NCI-H446 treated with DMSO at 0.1 percent for 48 hours (cell line): ENCODE results near the gene IGSF6.
"Not testable (repeated sequence)": the region's sequence is repeated elsewhere in the genome, so short reads cannot be mapped to it uniquely, and the experiment has no call there.

Source experiments
- DNase-seq: peaks from one replicate; lab custom pipeline; 2025; lab: John Stamatoyannopoulos, UW

IGSF6 gene, protein sequence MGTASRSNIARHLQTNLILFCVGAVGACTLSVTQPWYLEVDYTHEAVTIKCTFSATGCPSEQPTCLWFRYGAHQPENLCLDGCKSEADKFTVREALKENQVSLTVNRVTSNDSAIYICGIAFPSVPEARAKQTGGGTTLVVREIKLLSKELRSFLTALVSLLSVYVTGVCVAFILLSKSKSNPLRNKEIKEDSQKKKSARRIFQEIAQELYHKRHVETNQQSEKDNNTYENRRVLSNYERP

DNA sequence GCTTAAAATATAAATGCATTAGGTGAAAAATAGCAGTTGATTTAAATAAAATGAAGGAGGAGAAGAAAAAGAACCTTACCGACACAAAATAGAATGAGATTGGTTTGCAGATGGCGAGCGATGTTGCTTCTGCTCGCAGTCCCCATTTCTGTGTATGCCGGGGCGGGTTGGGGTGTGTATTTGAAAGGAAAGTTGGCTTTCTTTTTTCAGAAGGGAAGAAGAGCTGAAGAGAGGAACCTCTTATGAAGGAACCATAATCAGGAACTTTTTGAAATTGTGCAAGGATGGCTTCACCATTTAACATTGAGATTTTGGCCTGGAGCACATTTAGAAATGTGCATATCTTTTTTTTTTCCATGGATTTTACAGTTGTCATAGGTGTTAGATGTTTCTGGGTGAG, at the start of gene IGSF6:
Gene IGSF6 (minus strand): TSS at position 156 of the 400 bp plus-strand sequence. CDS start 10 bp downstream, at position 146.
- no peak for DNase-seq

DNA sequence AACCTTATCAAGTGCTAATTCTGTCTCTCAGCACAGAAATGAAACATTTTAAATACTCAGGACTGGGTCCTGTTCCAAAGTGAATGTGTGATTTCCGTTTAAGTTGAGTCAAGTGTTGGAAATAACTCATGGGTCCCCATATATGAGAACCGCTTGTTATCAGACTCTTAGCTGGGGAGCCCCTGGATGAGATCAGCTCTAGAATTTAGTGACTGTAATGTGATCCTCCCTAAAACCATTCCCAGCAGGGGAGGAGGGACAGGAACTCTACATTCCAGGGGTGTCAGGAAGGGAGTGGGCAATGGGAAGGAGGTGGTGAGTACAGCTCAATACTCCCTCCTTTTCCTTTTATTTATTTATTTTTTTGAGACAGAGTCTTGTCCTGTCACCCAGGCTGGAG, 48.9 kb upstream of the IGSF6 start:
- no peak for DNase-seq

DNA sequence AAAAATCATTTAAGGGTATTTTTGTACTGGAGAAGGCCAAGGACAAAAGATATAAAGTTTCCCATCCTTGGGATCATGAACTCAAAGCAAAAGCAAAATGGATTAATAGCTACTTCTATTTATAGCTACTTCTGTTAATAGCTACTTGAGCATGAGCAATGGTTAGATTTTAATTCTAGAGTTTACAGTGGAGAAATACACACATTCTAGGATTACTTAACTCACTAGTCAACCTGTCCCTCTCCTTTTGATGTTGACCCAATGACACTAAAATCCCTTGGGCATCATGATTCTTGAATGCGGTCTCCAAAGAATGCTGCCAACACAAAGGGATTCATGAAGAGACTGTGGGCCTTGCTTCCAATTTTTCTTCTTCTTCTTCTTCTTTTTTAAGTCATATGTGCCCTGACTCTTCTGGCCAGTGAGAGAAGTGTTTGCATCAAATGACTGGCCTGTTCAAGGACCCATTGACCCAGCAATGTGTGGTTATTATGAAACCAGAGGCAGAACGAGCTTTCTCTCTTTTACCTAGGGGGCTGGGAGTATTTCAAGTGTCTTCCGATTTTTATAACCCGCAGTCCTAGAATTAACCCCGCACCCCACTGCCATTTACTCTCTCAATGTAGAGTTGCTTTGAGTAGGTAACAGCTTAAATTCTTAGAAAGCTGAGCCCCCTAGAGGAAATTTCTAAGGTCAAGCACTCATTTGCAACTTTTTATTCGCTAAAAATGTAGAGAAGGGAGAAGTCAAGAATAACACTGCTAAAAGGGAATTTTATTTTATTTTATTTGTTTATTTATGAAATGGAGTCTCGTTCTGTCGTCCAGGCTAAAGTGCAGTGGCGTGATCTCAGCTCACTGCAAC, 46.0 kb upstream of the IGSF6 start:
- DNase-seq: no peak

DNA sequence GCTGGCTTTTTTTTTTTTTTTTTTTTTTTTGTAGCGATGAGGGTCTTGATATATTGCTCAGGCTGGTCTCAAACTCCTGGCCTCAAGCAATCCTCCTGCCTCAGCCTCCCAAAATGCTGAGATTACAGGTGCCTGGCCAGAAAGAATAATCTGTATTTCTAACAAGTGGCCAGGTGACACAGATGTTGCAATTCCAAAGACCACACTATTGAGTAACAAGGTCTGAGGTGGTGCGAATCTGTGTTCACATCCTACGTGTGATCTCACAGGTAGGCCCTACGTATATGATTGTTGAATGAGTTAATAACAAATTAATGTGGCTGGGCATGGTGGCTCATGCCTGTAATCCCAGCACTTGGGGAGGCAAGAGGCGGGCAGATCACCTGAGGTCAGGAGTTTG, 44.6 kb upstream of the IGSF6 start:
- no peak for DNase-seq

DNA sequence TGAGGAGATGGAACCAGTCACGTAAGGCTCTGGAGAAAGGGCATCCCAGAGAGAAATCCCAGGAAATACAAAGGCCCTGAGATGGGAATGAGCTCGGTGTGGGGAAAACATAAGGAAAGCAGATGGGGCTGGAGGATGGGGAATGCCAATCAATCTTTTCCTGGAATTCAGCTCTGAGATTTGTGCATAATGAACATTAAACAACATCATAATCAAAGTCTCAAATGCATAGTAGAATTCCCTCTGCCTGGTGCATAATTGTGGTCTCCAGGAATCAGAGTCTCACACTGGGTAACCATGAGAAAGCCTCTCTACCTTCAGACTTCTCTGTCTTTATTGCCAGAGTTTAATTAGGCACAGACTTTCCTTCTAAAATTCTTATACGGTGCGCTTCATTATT, 42.2 kb upstream of the IGSF6 start:
- DNase-seq: no peak

DNA sequence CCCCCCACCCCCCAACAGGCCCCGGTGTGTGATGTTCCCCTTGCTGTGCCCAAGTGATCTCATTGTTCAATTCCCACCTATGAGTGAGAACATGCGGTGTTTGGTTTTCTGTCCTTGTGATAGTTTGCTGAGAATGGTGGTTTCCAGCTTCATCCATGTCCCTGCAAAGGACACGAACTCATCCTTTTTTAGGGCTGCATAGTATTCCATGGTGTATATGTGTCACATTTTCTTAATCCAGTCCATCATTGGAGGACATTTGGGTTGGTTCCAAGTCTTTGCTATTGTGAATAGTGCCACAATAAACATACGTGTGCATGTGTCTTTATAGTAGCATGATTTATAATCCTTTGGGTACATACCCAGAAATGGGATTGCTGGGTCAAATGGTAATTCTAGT, 38.6 kb upstream of the IGSF6 start:
- not testable (repeated sequence) for DNase-seq

DNA sequence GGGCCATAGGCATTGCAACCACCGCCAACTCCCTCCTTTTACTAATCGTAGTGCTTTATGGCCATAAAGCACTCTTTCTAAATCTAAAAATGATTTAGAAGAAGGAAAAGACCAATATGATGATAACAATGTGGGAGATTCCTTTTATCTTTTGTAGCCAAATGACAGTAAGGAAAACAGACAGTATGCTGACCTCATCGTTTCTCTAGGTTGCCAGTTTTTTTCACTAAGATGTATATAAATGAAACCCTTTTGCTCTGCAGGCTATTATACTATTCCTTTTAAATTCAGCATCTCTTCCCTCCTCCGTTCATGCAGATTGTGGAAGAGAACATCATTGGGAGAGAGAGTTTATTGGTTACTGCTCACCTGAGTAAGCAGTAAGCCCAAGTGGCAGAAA, 36.7 kb upstream of the IGSF6 start:
- DNase-seq: no peak

DNA sequence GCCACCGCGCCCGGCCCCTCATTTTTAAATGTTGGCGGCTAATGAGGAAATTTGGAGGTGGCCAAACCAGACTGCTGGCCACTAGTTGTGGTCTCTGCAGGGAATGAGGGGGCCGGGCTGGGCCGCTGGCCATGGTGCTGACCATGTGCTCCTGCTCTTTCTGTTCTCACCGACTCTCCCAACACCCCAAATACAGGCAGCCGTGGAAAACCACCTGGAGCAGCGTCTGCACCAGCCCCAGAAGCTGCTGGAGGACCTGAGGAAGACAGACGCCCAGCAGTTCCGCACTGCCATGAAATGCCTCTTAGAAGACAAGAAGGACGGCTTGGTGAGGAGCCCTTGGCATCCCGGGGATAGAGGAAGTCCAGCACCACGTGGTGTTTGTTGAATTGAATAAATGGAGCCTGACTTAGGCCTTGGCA, 32.6 kb upstream of the IGSF6 start:
- no peak for DNase-seq

DNA sequence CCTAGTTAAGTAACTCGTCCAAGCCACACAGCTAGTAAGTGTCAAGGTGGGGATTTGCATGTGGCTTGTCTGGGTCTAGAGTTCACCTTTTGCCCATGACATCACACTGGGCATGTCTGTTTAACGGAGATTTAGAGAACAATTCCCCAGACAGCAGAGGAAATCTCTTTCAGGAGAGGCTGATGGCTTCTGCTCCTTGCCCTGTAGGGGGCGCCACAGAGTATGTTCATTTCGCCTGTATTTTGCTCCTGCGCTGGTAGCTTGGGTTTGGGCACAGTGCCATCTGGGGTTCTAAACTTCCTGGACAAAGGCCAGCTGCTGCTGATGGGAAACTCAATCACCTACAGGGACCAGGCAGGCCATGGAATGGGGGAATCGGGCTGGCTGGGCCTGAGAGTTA, 31.8 kb upstream of the IGSF6 start:
- no peak for DNase-seq

DNA sequence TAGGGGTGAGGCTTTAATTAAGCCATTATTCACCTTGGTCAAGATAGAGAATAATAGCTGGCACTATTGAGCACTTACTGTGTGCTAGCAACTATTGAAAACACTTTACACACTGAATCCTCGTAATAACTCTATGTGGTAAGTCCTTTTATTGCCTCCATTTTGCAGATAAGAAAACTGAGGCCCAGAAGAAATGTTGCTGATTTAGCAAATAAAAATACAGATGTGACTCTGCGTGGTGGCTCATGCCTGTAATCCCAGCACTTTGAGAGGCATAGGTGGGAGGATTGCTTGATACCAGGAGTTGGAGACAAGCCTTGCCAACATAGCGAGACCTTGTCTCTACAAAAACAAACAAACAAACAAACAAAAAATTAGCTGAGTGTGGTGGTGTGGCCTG, 30.8 kb upstream of the IGSF6 start:
- DNase-seq: no peak

DNA sequence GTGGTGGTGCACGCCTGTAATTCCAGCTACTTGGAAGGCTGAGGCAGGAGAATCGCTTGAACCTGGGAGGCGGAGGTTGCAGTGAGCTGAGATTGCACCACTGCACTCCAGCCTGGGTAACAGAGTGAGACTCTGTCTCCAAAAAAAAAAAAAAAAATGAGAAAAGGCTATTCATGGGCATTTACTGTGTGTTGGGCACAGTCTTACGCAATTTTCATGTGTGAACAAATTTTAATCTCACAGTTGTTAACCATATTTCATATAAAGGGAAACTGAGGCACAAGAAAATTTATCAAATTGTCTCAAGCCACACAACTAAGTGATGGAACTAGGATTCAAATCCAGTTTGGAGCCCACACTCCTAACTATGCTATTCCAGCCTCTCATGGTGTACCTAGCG, 28.3 kb upstream of the IGSF6 start:
- not testable (repeated sequence) for DNase-seq

DNA sequence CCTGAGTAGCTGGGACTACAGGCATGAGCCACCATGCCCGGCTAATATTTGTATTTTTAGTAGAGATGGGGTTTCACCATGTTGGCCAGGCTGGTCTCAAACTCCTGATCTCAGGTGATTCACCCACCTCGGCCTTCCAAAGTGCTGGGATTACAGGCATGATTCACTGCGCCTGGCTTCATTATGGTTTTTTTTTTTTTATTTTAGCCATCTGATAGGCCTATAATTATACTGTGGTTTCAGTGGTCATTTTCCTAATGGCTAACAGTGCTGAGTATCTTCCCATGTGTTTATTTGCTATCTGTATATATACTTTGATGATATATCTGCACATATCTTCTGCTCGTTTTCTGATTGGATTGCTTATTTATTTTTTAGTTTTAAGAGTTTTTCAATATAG, 22.0 kb upstream of the IGSF6 start:
- not testable (repeated sequence) for DNase-seq

DNA sequence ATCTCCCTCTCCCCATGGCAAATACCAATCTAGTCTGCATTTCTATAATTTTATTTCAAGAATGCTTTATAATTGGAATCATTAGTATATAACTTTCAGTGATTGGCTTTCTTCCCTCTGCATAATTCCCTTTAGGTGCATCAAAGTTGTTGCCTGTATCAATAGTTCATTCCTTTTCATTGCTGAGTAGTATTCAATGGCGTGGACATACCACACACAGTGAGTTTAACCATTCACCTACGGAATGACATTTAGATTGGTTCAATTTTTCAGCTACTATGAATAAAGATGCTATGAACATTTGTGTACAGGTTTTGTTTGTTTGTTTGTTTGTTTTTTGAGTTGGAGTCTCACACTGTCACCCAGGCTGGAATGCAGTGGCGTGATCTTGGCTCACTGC, 21.1 kb upstream of the IGSF6 start:
- DNase-seq: no peak

DNA sequence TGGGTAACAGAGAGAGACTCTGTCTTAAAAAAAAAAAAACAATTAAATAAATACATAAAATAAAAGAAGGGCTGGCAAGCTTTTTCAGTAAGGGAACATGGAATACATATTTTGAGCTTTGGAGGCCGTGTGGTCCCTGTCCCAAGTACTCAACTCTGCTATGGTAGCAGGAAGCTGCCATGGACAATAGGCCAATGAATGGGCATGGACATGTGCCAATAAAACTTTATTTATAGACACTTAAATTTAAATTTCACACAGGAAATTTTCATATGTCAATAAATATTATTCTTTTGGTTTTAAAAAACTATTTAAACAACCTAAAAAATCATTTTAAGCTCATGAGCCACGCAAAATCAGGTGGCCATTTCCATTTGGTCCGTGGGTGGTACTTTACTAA, 15.2 kb upstream of the IGSF6 start:
- no peak for DNase-seq

DNA sequence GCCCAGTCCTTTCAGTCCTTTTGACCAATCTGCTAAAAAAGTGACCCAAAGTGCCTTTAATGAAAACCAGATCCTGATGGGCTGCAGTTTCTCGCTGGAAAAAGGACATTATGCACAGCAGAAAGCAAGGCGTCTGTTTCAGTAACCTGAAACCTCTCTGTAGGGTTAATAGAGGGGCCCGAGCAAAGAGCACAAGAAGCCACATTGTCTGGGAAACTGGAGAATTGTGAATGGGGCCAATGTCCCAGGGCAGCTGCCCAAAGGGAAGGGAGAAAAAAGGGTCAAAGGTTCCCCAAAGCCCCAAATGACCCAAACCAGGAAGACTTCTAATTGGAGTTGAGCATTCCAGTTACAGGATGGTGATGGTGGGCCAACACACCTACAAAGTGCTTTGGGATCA, 14.4 kb upstream of the IGSF6 start:
- DNase-seq: no peak

DNA sequence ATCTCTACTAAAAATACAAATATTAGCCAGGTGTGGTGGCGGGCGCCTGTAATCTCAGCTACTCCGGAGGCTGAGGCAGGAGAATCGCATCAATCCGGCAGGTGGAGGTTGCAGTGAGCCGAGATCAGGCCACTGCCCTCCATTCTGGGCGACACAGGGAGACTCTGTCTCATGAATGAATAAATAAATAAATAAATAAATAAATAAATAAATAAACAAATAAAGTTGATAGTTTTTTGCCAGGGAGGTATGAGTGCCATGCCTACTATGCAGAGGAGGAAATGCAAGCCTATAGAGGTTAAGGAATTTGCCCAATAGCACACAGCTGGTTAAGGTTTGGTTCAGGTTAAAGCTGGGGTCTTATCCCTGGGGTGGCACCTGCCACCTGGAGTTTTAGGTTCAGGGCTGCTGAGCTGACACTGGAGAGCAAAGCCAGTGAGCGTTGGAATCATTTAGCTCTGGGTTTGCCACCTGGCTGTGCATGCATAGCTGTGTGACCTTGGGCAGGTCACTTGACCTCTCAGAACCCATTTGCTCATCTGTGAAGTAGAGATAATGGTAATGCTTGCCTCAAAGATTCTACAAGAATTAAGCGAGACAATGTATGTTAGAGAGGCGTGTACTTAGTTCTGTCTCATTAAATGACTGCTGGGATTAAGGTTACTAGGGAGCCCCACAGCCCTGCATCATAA, 12.5 kb upstream of the IGSF6 start:
- no peak for DNase-seq

DNA sequence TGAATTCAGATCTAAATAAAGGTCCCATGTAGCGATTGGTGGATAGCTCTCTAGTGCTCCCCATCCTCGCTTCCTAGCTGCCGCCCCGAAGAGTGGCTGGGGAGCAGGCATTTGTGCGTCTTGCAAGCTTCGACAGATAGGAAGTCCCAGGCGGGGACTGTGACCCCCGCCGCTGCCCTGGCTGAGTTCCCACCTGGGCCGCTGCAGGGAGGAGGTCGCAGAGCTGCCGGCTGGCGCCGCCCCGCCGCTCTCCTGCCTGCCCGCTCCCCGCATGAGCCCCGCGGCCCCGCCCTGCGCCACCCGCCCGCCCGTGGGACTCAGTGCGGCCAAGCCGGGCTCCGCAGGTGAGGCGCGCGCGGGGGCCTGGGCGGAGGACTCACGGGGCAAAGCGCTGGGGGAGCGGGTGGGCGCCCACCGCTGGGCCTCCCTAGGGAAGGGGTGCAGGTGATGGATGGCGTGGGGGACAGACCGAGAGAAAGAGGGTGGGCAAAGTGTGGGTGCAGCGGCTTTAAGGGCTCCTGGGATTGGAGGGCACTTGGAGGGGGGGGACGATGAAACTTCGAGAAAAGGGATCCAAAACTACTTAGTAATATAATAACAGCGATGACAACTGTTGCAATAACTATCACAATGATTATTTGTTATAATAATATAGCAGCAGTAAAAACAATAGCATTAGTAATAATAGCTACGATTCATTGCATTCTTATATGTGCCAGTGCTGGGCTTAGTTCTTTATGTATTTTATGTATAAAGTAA, 11.7 kb upstream of the IGSF6 start, which contains the start of gene OTOA:
Gene OTOA (plus strand): TSS at position 80 of the 759 bp plus-strand sequence. CDS start 14,547 bp downstream, outside the sequence.
- DNase-seq: no peak

DNA sequence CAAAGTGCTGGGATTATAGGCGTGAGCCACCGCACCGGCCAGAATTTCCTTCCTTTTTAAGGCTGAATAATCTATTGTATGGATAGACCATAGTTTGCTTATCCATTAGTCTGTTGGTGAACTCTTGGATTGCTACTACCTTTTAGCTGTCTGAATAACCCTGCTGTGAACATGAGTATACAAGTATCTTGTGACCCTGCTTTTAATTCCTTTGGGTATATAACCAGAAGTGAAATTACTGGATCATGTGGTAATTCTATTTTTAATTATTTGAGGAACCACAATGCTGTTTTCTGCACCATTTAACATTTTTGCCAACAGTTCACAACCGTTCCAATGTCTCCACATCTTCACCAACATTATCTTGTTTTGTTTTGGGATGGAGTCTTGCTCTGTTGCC, 6.7 kb upstream of the IGSF6 start:
- DNase-seq: no peak

DNA sequence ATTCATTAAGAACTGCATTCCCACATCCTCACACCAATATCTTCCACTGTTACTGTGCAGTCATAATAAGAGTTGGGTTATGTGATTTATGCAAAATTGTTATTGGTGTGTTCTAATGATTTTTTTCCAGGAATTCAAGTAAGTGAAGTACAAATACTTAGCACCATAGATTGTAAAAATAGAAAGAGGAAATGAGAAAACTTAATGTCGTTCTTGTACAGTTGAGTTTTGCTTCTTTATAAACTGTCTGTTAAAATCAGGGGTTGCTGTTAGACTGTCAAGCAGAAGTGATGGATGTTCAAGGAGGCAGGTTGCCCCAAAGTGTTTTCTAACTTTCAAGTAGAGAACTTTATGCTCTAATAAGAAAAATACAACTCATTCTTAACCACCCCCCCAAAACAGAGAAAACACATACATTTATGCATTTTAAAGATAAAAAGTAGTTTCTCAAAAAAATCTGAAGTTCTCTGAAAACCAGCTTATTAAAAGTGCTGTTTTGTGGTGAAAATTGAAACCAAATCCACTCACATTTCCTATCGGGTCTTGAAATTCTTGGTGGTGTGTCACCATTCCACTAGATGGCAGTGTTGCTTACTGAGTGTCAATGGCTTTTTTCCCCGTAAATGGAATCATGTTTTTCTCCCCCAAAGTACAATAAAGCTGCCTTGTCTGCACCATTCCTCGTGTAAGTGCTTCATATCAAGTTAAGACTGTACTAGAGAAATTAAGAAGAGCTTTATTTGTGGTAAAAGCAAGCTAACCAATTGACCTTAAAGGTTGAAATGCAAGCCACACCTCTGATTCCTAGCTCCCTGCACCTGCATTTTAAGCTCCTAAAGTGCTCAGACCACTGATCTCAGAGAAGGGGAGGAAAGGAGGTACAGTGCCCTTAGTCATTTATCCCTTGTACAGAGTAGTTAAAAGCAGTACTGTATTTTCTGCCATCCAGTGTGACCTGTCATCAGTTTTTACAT, 4.7 kb upstream of the IGSF6 start:
- DNase-seq: peak; percentile 1

DNA sequence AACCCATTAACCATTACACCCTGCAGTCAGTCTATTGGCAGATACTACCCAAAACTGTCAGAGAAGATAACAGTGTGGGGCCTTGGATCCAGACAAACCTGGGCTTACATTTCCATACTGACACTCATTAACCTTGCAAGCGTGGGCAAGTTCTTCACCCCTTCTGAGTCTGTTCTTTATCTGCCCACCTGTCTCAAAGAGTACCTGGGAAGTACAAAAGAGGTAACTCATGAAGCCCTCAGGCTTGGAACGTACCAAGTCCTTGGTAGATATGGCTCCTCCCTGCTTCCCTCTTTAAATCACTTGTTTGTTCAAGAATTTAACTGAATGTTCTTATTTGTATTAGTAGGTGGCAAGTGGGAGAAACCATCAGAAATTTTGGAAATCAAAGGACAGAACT, 2.5 kb upstream of the IGSF6 start:
- no peak for DNase-seq

DNA sequence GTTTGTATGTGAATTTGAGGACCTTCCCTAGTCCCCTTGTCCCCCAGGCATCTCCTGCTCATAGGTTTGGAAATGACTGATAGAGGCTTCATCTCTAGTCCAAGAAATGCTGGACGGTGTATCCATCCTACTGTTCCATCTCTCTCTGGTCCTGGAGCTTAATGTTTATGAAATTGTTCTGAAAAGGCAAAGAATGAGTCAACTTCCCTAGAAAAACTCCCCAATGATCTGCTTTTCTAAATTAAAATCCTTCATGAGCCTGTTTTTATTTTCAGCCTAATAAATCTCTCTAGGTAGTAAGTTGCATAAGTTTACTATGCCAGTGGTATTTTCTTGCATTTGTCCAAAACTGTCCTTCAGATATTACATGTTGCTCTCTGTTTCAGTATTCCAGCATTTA, 2.1 kb upstream of the IGSF6 start:
- no peak for DNase-seq
